ENCODE measurements around the gene MRPS6.

DNA sequence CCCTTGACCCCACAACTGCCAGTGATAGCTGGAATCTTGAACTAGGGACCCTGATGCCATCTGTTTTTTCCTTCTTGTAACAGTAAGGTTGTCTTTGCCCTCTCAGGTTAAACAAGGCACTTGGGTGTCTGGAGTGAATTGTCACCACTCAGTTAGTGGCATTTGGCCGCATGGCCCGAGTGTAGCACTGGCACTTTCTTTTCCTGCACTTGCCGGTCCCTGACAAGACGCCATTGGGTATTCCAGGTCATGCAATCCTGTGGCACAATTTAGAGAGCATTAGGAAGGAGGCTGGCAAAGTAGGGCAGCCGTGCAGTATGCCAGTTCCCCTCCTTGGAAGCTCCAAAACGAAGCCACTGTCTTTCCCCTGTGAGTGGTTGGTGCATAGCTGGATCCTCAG is 70.8 kb downstream of the MRPS6 start:
- TF ChIP-seq, protein P1, sequence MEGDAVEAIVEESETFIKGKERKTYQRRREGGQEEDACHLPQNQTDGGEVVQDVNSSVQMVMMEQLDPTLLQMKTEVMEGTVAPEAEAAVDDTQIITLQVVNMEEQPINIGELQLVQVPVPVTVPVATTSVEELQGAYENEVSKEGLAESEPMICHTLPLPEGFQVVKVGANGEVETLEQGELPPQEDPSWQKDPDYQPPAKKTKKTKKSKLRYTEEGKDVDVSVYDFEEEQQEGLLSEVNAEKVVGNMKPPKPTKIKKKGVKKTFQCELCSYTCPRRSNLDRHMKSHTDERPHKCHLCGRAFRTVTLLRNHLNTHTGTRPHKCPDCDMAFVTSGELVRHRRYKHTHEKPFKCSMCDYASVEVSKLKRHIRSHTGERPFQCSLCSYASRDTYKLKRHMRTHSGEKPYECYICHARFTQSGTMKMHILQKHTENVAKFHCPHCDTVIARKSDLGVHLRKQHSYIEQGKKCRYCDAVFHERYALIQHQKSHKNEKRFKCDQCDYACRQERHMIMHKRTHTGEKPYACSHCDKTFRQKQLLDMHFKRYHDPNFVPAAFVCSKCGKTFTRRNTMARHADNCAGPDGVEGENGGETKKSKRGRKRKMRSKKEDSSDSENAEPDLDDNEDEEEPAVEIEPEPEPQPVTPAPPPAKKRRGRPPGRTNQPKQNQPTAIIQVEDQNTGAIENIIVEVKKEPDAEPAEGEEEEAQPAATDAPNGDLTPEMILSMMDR (conservative IDR thresholded peaks at IDR 0.05; ENCODE audit: low read depth, low read length), result no peak
- TF ChIP-seq MXI1 (IDR thresholded peaks at IDR 0.05; ENCODE audit: borderline replicate concordance, low read depth, low read length), result no peak
